ENCODE data around the gene SMG6. TPM values are rescaled to one million over a fixed set of nuclear protein-coding genes. Genes with fewer than 3 reads are reported as not detected.
A peak's percentile ranks its signal among the peaks of the same experiment; 100 is the strongest.

Gene SMG6
- total and polyA plus RNA-seq, 11 donors, result 12.2 to 38.6 (median 22.1) TPM

DNA sequence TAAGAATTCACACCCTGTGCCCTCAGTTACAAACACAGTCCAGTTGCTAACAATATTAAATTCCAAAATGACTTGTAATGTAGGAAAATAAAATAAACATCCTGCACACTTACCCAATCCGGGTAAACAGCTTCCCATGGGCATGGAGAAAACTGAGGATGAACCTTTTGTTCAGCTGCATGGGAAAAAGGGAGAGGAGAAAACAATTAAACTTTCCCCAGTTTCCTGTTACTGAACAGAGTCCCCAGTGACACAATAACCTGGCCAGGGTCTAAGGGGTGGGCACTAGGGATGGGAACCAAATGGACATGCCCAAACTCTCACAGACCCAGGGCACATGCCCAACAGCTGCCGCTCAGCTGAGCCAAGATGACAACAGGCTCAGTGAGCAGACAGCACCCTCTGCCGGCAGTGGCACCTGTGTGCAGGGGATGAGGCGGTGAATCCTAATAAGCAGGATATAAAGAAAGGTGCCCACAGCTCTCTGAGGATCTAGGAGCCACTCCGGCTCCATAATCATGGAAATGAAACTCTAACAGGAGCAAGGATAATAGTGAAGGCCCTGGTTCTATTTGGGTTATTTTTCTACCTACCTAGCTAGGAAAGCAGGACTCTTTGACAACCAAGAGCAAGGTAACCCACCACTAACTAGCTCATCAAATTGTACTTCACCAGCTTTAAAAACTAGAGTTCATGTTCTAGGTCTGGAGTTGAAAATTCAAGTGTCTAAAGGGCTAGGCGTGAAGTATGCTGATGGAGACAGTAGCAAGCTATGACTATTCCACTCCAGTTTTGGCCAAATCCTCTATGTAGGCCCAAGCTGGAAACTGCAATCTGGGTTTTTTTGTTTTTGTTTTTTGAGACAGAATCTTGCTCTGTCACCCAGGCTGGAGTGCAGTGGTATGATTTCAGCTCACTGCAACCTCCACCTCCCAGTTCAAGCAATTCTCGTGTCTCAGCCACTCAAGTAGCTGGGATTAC lies 58.8 kb downstream of the SMG6 start:
- ATAC-seq, result peak; percentile 79 to 92 (median 88)
- intact Hi-C loops (cut with DNase I), result loop anchor here (1.0 to 10.0 kb wide), 10 partner anchors 37 to 340 kb away; partner anchors contain the start of gene HIC1 (in 7 of the 10)

DNA sequence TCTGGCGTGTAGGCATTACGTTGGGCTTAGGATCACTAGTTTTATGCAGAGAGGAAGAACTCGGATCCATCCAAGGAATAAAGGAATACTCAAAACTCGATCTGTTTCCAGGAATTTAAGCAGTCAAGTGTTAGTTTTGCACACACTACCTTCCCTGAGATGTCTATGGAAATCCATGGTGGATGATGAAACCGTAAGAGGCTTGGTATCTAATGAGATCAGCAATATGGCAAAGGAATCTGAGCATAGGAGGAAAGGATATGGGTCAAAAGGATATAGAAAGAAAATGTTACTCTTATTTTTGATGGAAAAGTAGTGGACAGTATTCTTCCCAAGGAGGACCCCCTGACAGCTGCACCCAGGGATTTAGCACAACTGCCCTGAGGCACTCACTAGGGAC lies 59.6 kb downstream of the SMG6 start:
- H3K4me3 ChIP-seq, result no peak overlapping the region
- H3K9me3 ChIP-seq, result no peaks in the 10 kb centered on the region
- 81 to 88% (median 84%) methylated on average over 5 of the region's 5 CpGs for WGBS, 4 donors
- peak overlapping the region in 11 of 12 donors; percentile 22 to 75 (median 54) for H3K27ac ChIP-seq
- ATAC-seq (peak in 1 of 4 donors; percentile 5), DNase-seq (peak in 1 of 5 donors; percentile 32)
- no peaks in the 10 kb centered on the region for H3K27me3 ChIP-seq
- peaks cover 0 to 28% (median 5%) of the 10 kb centered on the region in 9 donors for H3K36me3 ChIP-seq
- H3K4me1 ChIP-seq, result peaks cover 0 to 35% (median 17%) of the 10 kb centered on the region in 12 donors
- intact Hi-C loops (cut with DNase I), result loop anchor here (1.0 to 10.0 kb wide), 9 partner anchors 62 to 339 kb away; partner anchors contain the start of gene HIC1 (in 7 of the 10)
- TF ChIP-seq, protein P1, sequence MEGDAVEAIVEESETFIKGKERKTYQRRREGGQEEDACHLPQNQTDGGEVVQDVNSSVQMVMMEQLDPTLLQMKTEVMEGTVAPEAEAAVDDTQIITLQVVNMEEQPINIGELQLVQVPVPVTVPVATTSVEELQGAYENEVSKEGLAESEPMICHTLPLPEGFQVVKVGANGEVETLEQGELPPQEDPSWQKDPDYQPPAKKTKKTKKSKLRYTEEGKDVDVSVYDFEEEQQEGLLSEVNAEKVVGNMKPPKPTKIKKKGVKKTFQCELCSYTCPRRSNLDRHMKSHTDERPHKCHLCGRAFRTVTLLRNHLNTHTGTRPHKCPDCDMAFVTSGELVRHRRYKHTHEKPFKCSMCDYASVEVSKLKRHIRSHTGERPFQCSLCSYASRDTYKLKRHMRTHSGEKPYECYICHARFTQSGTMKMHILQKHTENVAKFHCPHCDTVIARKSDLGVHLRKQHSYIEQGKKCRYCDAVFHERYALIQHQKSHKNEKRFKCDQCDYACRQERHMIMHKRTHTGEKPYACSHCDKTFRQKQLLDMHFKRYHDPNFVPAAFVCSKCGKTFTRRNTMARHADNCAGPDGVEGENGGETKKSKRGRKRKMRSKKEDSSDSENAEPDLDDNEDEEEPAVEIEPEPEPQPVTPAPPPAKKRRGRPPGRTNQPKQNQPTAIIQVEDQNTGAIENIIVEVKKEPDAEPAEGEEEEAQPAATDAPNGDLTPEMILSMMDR (IDR thresholded peaks at IDR 0.05), result no peak
- no peak for TF ChIP-seq POLR2A (IDR thresholded peaks at IDR 0.05)

More for the DNA sequence above, 58.8 kb downstream of the SMG6 start:
- no peaks in the 10 kb centered on the region for H3K9me3 ChIP-seq
- H3K27me3 ChIP-seq, result no peaks in the 10 kb centered on the region
- peaks cover 0 to 34% (median 13%) of the 10 kb centered on the region in 9 donors for H3K36me3 ChIP-seq
- peak overlapping the region in 11 of 12 donors; percentile 22 to 75 (median 56) for H3K27ac ChIP-seq
- 22 to 37% (median 26%) methylated on average over 7 of the region's 7 CpGs for WGBS, 4 donors
- peaks cover 0 to 26% (median 13%) of the 10 kb centered on the region in 12 donors for H3K4me1 ChIP-seq
- peak; percentile 84 to 94 (median 87) for DNase-seq
- no peak overlapping the region for H3K4me3 ChIP-seq
- TF ChIP-seq, protein P1 (IDR thresholded peaks at IDR 0.05), result peak in 11 of 12 donors; percentile 95 to 100 (median 97)
- TF ChIP-seq POLR2A (IDR thresholded peaks at IDR 0.05), result no peak

DNA sequence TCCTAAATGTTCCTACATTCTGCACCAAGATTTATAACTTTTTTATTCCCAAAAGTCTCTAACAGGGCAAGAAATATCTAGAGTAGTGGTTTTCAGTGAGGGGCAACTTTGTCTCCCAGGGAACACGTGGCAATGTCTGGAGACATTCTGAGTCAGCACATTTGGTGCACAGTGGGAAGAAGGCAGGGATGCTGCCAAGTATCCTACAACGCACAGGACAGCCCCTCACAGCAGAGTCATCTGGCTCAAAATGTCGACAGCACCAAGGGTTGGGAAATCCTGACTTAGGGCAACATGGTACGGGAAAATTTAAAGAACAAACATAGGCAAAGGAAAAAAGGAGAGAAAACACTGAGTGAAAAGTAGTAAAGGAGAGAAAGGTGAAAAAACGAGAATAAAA lies 61.8 kb downstream of the SMG6 start:
- DNase-seq, result peak in 1 of 5 donors; percentile 51
- H3K9me3 ChIP-seq, result no peaks in the 10 kb centered on the region
- H3K4me3 ChIP-seq, result no peak overlapping the region
- H3K27ac ChIP-seq, result peak overlapping the region in 5 of 12 donors; percentile 66 to 81 (median 69)
- H3K4me1 ChIP-seq, result peaks cover 3 to 56% (median 37%) of the 10 kb centered on the region in 12 donors
- peak in 1 of 4 donors; percentile 22 for ATAC-seq
- 74 to 87% (median 80%) methylated on average over 5 of the region's 5 CpGs for WGBS, 4 donors
- H3K36me3 ChIP-seq, result peaks cover 0 to 25% (median 5%) of the 10 kb centered on the region in 9 donors
- intact Hi-C loops (cut with DNase I), result loop anchor here in 3 of 10 donors (5.0 to 10.0 kb wide), 3 partner anchors 60 to 337 kb away; no protein-coding TSS in a partner anchor
- no peaks in the 10 kb centered on the region for H3K27me3 ChIP-seq
- TF ChIP-seq, protein P1 (IDR thresholded peaks at IDR 0.05), result no peak
- TF ChIP-seq POLR2A (IDR thresholded peaks at IDR 0.05), result no peak

All from heart left ventricle (tissue), 16 donors.